Stimulated activated CD4-positive, alpha-beta T cell treated with anti-CD3 and anti-CD28 coated beads, TNF-alpha, amount 100 ng/mL, for 4 hours (primary cell): Measurements from ENCODE around the gene FAF1.
"Not testable (repeated sequence)": the region's sequence is repeated elsewhere in the genome, so short reads cannot be mapped to it uniquely, and the experiment has no call there.

Experiments
- DNase-seq, 3 experiments: peaks; one replicate each; pipeline ENCODE4 v3.0.0-alpha.2; 2020; ENCODE audit warnings: low read depth in 3 of 3

FAF1 gene

DNA sequence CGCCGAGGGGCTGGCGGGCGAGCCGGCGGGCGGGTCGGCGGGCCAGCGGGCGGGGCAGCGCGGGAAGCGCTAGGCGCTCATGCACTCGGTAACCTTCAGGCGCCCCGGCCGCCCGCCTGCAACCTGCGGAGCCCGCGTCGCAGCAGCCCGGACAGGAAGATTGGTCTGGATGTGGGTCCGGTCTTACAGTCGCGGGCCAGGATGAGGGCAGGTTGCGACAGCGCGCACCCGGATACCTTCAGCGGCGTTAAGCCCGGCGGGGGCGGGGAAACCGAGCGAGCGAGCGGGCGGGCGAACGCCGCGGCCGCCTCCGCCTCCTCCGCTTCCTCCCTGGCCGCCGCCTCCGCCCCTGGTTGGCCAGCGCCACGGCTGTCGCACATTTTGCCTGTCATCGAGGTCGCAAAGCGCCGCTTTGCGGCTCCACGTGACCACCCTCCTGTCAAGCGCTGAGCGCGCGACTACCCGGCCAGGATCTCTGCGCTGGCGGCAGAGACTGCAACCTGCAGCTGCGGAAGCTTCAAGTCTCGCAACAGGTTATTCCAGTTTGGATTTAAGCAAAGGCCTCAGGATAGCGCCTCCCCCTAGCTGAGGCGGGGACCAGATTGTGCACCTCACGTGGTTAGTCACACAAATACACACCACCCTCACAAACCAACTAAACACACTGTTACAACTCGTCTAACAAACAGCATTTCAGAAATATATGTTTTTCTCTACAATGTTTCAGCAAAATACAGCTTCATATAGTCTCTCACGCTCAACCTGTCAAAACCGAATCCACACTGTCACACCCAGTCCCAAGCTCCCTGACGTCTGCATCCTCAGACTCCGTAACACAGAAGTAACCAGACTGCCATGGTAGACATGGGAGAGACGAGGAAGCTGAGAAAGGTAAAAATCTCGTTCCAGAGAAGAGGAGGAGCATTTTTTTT is at the start of gene FAF1:
Gene FAF1, minus strand, starts transcription at position 355 of the 932 bp plus-strand sequence. CDS start 456 bp downstream, outside the sequence.
- DNase-seq = peak; percentile 88 to 96 (median 95)

DNA sequence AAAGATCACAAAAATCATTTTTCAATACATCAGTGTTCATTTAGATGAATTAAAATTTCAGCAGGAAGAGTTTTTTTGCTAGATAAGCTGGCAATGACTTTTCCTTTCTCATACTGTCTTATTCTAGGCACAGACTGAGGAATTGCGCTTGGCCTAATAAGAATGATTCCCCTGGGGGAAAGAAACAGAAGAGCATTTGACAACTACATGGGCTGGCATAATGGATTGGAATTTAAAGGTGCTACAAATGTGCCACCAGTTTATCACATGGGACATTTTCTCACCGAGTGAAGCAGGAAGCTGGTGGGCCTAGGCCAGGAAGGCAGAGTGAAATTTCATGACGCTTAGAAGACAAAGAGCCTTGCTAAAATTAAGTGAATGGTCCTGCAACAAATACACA is 49.3 kb upstream of the FAF1 start:
- no peak for DNase-seq

DNA sequence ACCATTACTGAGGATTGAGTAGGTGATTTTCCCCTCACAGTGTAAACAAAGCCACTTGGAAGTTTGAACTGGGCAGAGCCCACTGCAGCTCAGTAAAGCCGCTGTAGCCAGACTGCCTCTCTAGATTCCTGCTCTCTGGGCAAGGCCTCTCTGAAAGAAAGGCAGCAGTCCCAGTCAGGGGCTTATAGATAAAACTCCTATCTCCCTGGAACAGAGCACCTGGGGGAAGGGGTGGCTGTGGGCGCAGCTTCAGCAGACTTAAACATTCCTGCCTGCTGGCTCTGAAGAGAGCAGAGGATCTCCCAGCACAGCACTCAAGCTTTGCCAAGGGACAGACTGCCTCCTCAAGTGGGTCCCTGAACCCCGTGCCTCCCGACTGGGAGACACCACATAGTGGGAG is 45.5 kb upstream of the FAF1 start:
- DNase-seq = not testable (repeated sequence)

DNA sequence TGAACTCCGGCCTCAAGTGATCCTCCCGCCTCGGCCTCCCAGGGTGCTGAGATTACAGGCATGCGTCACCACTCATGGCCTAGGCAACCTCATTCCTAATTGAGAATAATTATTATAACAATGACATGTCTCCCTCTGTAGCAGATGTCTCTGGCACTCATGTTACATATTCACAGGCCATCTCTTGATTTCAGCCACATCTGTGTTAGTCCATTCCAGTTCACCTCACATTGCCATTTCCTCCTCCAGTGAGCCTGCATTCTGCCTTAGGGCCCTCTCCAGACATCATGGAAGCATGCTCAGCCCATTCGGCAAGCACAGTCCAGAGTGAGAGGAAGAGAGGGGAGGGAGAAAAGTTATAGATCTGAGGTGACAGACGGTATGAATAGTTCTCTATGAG is 42.4 kb upstream of the FAF1 start:
- no peak for DNase-seq

DNA sequence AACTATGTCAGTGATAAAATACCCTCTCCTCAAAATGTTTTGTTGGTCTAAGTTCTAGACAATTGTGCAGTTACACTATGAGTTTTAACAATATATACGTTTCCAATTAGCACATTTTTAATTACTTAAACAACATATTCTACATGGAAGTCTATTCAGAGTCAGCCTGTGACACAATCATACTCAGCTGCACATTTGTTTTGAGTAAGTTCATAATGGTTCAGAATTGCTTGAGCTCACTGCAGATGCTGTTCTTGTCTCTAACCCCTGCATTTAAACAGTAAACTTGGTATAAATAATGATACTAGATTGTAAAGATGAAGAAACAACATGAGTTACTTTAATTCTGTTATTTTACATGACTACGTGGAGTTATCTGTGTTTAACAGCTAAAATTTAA is 40.6 kb upstream of the FAF1 start:
- DNase-seq = no peak

DNA sequence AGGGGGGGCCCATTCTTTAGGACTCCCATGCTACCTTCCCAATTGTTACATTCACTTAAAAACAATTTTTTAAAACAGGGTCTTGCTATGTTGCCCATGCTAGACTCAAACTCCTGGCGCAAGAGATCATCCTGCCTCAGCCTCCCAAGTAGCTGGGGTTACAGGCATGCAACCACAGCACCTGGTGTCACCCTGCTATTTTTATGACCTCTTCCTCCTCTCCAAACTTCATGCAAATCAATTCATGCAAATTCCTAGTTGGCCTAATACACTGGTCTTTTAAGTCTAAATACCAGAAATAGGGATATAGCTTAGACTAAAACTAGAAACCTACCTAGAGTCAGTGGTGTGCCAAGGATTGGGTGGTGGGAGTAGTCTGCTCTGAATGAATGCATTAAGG is 40.1 kb upstream of the FAF1 start:
- no peak for DNase-seq

DNA sequence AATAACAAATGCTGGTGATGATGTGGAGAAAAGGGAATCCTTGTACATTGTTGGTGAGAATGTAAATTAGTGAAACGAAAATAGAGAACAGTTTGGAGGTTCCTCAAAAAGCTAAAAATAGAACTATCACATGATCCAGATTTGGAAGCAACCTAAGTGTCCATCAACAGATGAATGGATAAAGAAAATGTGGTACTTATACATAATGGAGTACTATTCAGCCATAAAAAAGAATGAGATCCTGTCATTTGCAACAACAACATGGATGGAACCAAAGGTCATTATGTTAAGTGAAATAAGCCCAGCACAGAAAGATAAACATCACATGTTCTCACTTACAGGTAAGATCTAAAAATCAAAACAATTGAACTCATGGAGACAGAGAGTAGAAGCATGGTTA is 39.3 kb upstream of the FAF1 start:
- DNase-seq = not testable (repeated sequence)

DNA sequence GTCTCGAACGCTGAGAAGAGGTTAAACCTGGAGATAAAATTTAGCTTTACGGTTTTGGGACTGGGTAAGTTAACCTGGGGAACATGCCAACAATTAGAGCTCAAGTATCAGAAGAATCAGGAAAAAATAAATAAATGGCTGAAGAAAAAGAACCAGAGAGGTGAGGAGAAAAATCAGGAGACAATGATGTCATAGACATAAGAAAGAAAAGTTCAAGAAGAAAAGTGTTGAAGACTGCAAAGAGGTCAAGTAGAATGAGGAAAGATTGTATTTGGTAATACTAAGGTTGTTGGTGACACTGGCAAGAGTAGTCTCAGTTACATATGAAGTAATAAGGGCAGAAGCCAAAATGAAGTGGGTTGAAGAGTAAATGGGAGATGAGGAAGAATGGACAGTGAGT is 36.0 kb upstream of the FAF1 start:
- DNase-seq = no peak

DNA sequence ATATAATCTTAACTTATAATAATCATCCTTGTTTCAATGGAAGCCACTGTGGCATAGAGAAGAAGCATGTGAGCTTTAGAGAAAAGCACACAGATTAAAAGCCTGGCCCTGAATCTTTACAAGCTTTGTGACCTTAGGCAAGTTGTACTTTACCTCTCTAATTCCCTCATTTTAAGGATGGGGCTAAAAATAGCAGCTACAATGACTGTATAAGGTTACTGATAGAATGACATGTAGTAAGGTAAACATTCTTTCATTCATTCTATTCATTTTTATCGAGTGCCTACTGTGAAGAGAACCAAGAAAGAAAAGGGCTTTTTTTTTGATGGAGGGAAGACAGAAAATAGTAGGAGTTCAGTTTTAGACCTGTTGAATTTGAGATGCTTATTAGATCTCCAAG is 35.6 kb upstream of the FAF1 start:
- no peak for DNase-seq

DNA sequence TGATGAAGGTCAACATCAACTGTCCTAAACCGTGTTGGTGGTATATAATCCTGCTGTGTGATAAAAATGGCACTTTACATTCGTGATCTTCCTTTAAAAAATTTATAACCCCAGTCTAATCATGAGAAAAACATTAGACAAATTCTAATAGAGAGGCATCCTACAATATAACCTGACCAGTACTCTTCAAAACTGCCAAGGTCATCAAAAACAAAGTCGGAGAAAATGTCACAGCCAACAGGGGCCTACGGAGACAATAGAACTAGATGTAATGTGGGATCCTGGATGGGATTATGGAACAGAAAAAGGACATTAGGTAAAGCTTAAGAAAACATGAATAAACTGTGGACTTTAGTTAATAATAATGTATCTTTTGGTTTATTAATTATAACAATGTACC is 34.9 kb upstream of the FAF1 start:
- no peak for DNase-seq

DNA sequence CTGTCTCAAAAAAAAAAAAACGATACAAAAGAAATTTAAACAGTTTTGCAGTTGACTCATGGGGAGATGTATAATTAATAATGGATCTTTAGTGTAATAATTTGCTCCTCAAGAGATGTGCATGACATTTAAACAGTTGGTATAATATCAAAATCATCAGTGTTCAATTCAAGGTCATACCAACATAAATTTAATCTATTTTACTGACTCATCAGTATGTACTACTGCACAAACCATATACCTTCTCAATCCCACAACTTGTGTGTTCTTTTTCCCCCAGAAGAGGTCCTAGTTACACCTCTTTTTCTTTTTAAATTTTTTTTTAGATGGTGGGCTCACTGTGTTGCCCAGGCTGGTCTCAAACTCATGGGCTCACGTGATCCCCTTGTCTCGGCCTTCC is 33.6 kb upstream of the FAF1 start:
- no peak for DNase-seq

DNA sequence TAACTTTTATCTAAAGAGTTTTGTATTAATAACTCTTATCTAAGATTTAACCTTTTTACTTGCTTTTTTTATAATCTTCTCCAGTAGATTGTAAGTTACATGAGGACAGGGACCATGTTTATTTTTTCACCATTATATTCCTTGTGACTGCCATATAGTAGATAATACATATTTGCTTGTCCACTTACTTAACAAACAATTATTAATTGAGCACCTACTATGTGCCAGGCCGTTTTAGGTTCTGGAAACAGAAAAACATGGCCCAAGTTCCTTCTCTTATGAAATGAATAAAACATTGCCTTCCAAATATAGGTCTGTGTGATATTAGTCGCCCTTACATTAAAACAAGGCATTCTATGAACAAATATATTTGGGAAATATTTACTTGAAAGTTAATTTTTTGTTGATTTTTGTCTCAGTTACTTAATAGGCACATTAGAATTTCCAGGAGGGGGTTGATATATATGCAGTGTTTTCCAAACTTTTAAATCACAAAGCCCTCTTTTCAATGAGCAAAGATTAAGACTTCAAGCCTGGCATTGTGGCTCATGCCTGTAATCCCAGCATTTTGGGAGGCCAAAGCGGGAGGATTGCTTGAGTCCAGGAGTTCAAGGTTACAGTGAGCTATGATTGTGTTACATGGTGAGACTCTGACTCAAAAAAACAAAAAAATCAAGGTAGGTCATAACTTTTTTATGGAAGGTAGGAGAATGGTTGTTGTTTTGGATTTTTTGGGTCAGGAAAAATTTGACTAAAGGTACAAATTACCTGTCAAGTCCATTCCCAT is 32.7 kb upstream of the FAF1 start:
- no peak for DNase-seq

DNA sequence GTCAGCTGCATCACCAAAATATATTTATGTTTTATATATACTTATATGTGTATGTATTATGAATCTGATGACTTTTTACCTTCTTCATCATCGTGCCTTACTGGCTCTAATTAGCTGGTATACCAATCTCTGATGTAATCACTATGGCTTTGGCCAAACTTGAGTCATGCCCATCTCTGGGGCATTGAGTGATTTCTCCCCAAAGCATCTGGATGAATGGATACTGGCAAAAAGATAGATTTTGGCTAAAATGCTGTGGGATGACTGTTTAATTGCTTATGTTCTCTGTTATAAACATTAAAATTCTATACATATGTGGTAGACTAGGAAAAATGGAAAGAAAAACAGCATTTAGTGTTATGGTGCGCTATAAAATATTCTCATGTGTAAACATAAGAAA is 29.6 kb upstream of the FAF1 start:
- no peak for DNase-seq

DNA sequence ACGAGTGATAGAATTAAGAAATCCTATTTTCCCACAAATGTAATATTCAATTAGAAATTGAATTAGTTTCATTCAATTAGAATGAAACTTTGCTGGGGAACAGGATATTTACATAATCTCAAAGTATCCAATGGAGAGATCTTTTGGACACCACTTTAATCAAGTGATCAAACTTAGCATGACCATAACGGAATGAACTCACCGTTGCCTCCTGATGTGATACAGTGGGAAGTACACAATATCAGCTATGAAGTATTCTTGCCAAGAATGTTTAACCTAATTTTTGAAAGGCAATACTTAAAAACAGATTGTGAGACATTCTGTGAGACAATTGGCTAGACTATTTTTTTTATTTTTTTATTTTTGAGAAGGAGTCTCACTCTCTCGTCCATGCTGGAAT is 26.6 kb upstream of the FAF1 start:
- DNase-seq = no peak

DNA sequence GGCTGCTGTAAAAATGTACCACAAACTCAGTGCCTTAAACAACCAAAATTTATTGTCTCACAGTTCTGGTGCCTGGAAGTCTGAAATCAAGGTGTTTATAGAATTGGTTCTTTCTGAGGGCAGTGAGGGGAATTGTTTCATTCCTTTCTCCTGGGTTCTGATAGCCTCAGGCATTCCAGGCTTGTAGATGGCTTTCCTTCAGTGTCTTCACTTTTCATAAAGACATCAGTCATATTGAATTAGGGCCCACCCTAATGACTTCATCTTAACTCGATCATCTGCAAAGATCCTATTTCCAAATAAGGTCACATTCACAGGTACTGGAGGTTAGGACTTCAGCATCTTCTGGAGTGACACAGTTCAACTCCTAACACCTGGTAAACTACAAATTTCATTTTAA is 25.0 kb upstream of the FAF1 start:
- no peak for DNase-seq

DNA sequence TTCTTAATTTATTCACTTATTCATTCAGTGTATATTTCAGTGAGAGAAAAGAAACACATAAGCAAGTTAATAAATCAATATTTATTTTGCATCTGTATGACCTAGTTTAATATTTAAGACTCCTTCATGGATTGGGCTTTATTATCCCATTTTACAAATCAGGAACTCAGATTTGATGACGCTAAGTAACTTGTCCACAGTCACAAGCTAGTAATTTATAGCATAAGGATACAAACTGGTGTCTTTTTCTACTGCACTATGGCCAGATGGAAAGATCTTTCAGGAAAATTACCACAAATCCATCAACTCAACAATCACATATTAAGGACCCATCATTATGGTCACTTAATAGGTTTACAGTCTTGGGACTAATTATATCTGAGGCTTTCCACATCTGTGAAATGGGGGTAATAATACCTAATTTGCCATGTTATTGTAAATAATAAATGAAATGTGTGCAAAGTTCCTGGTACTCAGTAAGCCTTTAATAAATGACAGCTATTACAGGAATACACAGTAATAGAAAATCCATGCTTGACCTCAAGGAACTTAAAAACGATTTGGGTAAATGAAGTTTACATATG is 23.2 kb upstream of the FAF1 start:
- no peak for DNase-seq

DNA sequence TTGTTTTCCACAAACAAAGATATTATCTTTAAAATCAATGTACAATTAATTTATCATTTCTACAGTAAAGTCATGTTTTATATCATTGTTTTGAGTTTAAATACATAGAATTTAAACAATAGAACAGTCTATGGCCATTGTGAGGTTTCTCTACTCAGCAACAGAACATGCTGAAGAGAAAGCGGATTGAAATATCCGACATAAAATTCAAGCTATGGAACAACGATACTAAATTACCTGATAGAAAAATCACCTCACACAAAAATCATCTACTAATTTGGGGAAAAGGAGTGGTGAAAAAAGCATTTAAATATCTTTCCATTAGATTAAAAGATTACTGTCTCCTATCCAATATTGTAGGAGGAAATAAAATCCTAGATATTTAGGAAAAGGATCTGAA is 22.5 kb upstream of the FAF1 start:
- DNase-seq = no peak

DNA sequence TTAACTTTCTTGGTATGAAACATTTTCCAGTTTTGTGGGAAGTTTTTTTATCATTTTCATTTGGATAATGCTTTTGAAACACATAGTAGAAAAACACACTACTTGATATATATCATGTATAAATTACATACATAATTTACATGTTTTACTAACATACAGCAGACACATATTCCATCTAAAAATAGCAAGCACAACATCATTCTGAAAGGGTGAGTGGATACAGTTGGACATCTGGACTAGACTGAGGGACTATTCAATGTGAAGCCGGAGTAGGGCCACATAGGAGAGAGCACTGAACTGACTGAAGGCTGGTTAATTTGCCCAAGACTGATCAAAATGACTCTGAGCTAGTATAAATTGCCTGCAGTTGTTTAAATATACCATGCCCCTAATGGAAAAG is 21.7 kb upstream of the FAF1 start:
- no peak for DNase-seq

DNA sequence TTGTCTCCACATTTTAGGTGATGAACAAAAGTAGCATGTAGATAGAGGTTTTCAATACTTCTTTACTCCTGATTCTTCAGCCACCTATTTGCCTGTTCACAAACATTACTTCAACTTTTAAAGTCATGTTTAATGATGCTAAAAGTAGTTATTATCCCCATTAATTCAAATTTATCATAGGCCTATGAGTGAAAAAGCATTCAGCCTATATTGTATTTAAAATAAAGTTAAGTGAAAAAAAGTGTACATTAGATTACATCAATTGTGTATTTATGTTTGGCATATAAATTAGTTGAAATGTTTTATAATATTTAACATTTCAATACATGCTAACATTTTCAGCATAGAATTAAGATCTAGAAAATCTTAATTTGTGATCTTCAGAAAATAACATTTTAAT is 20.4 kb upstream of the FAF1 start:
- DNase-seq = no peak

DNA sequence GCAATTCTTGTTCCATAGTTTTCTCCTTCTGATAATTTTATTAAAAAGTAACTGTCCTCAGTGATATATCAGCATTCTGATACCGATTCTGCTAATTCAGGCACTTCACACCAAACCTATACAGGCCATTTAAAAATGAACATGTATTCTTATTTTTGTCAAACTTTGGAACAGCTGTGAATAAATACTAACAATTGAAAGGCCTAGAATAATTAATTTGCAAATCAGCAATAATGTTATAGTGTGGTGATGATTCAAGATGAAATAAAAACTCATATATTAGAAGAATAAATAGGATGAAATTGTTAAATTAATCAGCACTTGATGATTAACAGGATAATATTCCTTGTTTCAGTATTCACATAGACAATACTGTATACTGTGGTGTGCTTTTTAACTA is 19.9 kb upstream of the FAF1 start:
- no peak for DNase-seq

DNA sequence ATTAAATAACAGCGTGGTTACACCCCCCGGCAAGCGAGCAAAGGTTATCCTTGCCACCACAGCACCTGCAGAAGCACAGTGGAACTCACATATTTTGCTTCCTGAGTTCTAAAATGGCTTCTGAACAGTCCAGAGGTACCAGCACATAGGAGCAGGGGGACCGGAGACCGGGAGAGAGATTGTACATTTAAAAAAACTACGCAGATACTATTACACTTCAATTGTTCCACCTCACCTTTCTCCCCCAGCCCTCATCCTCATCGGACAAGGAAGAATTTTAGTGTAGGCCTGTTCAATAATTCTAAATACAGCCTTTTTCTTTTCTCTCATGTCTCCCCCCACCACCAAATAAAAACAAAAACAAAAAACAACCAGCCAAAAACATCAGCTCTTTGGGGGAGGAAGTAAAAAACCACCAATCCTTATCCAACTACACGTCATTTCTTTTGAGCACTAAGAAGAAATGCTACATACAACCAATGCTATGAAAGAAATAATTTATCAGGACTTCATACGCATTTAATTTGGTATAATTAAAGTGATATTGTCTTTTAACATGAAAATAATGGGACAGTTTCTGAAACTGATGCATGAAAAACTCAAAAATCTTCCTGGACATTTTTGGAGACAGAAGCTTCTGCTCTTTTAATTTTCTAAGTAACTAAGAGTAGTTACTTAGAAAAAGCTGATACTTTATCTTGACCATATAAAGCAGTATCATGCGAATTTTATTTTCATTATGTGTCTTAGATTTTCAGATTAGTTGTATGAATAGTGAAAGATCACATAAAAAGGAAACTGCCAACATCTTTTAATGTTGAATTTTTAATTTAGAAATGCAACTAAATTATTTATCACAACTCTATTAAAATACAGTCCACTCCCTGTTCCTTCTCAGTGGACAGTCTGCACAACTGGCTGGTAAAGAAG is 19.1 kb upstream of the FAF1 start:
- DNase-seq = no peak
